GM10248 (cell line): ENCODE results near the gene RAPGEF2.
"Not testable (repeated sequence)": the region's sequence is repeated elsewhere in the genome, so short reads cannot be mapped to it uniquely, and the experiment has no call there.

Experiments used
- CTCF ChIA-PET: fragments of 300-600 bp; sonication (Branson Sonifier 250); formaldehyde crosslinking; extraction: SDS; loops from one replicate; lab custom pipeline; 2021; ENCODE audit warnings: antibody characterized with exemption; lab: Yijun Ruan, JAX
- POLR2A ChIA-PET: fragments of 350-650 bp; sonication (Branson Sonifier 250); formaldehyde crosslinking; extraction: SDS; loops from one replicate; lab custom pipeline; 2020; ENCODE audit warnings: antibody characterized with exemption; lab: Yijun Ruan, JAX
- DNase-seq: peaks from one replicate; pipeline ENCODE4 v3.0.0; 2012; ENCODE audit errors: extremely low spot score
- TF ChIP-seq, protein P1 (sequence below): IDR thresholded peaks from 2 replicates; pipeline ENCODE4 v1.5.1; 2012; ENCODE audit warnings: mild to moderate bottlenecking, low read depth; ENCODE audit errors: extremely low read depth, missing control alignments, control extremely low read depth

The RAPGEF2 gene

GRCh38 chr4:159153669-159154068 lies 50.8 kb downstream of the RAPGEF2 start:
- TF ChIP-seq, protein P1, sequence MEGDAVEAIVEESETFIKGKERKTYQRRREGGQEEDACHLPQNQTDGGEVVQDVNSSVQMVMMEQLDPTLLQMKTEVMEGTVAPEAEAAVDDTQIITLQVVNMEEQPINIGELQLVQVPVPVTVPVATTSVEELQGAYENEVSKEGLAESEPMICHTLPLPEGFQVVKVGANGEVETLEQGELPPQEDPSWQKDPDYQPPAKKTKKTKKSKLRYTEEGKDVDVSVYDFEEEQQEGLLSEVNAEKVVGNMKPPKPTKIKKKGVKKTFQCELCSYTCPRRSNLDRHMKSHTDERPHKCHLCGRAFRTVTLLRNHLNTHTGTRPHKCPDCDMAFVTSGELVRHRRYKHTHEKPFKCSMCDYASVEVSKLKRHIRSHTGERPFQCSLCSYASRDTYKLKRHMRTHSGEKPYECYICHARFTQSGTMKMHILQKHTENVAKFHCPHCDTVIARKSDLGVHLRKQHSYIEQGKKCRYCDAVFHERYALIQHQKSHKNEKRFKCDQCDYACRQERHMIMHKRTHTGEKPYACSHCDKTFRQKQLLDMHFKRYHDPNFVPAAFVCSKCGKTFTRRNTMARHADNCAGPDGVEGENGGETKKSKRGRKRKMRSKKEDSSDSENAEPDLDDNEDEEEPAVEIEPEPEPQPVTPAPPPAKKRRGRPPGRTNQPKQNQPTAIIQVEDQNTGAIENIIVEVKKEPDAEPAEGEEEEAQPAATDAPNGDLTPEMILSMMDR = no peak
- ChIA-PET CTCF (interaction anchor here (0.7 kb wide), 1 partner anchor 22 kb away, joined by 3 read pairs; no protein-coding TSS in a partner anchor), POLR2A (no interaction called here)
- no peak for DNase-seq

DNA sequence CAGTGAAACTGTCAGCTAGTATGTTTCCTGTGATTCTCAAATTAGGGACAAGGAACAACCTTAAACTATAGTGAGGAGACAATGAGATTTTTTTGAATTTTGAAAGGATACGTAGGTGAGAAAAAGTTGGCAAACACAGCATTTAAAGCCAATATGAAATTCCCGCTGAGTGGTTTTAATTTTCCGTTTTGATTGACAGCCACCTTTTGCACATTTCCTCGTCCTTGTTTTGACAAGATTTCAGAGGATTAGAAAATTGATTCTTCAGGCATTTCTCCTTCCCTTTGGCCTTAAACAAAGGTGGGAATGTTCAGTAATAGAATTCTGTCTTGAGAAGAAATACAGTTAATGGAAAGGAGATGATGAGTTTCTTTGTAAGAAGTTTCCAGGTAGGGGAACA lies 52.2 kb downstream of the RAPGEF2 start:
- ChIA-PET CTCF (interaction anchor here (1.0 kb wide), 1 partner anchor 10 kb away, joined by 5 read pairs; no protein-coding TSS in a partner anchor), POLR2A (no interaction called here)
- TF ChIP-seq, protein P1 = no peak
- DNase-seq = no peak

DNA sequence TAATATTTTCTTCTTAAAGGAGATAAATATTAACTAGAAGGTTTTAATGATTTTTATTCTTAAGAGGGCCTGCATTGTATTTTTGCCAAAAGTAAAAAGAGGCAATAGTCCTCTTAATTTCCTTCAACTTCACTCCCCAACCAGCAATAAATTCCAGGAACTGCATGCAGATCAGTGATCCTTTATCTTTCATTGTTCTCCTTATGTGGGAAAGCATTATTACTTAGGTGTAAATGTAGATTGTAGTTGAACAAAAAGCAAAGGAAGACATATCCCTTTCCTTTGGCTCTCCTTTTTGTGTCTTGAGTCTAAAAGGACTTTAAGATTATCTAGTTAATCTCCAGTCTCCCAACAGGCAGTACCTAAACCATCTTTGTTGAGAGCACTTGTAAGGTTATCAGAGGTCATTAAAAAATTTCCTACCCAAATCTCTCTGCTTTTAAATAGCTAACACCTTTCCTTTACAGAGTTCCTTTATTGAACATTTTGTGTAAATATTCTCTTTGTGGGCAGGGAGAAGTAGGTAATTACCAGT lies 55.3 kb downstream of the RAPGEF2 start:
- POLR2A ChIA-PET = no interaction called here
- CTCF ChIA-PET = interaction anchor here (1.0 to 4.3 kb wide), 4 partner anchors 9 to 15 kb away, joined by 3 to 16 read pairs (median 4); no protein-coding TSS in a partner anchor
- TF ChIP-seq, protein P1 = no peak
- DNase-seq = no peak

- DNase-seq = no peak
- POLR2A ChIA-PET = no interaction called here
- CTCF ChIA-PET = interaction anchor here (1.0 to 4.3 kb wide), 4 partner anchors 10 to 305 kb away, joined by 3 to 16 read pairs (median 5); no protein-coding TSS in a partner anchor
- TF ChIP-seq, protein P1 = no peak
Observed at GRCh38 chr4:159158985-159159384, 56.1 kb downstream of the RAPGEF2 start.

GRCh38 chr4:159159611-159160010 lies 56.7 kb downstream of the RAPGEF2 start:
- ChIA-PET POLR2A (no interaction called here), CTCF (interaction anchor here (1.0 to 4.3 kb wide), 6 partner anchors 9 to 306 kb away, joined by 3 to 16 read pairs (median 4); no protein-coding TSS in a partner anchor)
- TF ChIP-seq, protein P1 = no peak
- no peak for DNase-seq

DNA sequence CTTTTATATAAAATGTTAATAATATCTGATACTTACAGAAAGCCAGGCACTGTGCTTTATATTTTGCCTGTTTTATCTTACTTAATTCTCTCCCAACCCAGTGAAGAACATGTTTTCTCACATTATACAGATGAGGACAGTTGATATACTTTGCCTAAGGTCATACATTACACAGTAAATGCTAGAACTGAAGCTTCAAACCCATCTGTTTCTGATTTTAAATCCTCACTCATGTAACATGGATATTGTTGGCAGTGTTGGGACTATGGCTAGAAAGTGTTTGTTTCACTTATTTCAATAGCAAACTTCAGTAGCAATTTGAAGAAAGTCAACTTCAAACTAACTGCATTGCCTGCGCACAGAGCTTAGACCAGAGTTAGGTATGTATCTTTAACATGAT lies 57.4 kb downstream of the RAPGEF2 start:
- TF ChIP-seq, protein P1 = no peak
- CTCF ChIA-PET = interaction anchor here (1.0 to 4.3 kb wide), 6 partner anchors 10 to 307 kb away, joined by 3 to 16 read pairs (median 4); no protein-coding TSS in a partner anchor
- POLR2A ChIA-PET = no interaction called here
- DNase-seq = no peak

DNA sequence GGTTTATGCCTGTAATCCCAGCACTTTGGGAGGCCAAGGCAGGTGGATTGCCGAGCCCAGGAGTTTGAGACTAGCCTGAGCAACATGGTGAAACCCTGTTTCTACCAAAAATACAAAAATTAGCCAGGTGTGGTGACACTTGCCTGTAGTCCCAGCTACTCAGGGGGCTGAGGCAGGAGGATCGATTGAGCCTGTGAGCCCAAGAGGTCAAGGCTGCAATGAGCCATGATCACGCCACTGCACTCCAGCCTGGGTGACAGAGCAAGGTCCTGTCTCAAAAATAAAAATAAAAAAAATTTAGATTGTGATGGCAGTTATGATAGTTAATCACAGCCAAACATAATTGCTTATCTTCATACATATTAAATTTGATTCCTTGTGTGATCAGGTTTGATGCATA lies 58.6 kb downstream of the RAPGEF2 start:
- DNase-seq, POLR2A ChIA-PET: not testable (repeated sequence)
- CTCF ChIA-PET = interaction anchor here (1.7 to 4.3 kb wide), 3 partner anchors 11 to 304 kb away, joined by 5 to 16 read pairs (median 7); no protein-coding TSS in a partner anchor
